Duodenal mucosa (tissue), 2 donors: Measurements from ENCODE around the gene SYNM.
A peak's percentile ranks its signal among the peaks of the same experiment; 100 is the strongest.

Experiments
- H3K27ac ChIP-seq: one replicate; pipeline ENCODE4 v1.7.0; 2013; ENCODE audit warnings: low read depth, low read length
- H3K27me3 ChIP-seq, 2 donors: one replicate each; pipeline ENCODE4 v1.7.0; 2013; ENCODE audit warnings: low read length in 2 of 2, control low read depth in 1 of 2; ENCODE audit not compliant: insufficient read depth in 2 of 2, control insufficient read depth in 1 of 2
- H3K36me3 ChIP-seq, 2 donors: one replicate each; pipeline ENCODE4 v1.7.0; 2013; ENCODE audit warnings: low read length in 2 of 2, control low read depth in 1 of 2; ENCODE audit not compliant: insufficient read depth in 2 of 2, control insufficient read depth in 1 of 2
- H3K4me1 ChIP-seq, 2 donors: one replicate each; pipeline ENCODE4 v1.7.0; 2013; ENCODE audit warnings: low read length in 2 of 2, control low read depth in 1 of 2; ENCODE audit not compliant: insufficient read depth in 2 of 2, control insufficient read depth in 1 of 2
- H3K4me3 ChIP-seq, 2 donors: one replicate each; pipeline ENCODE4 v1.7.0; 2013; ENCODE audit warnings: low read length in 2 of 2, low read depth in 1 of 2
- H3K9ac ChIP-seq, 2 donors: one replicate each; pipeline ENCODE4 v1.7.0; 2013; ENCODE audit warnings: low read length in 2 of 2, low read depth in 1 of 2
- H3K9me3 ChIP-seq, 2 donors: one replicate each; pipeline ENCODE4 v1.7.0; 2013; ENCODE audit warnings: low read length in 2 of 2, control low read depth in 1 of 2; ENCODE audit not compliant: control insufficient read depth in 1 of 2

SYNM gene

DNA sequence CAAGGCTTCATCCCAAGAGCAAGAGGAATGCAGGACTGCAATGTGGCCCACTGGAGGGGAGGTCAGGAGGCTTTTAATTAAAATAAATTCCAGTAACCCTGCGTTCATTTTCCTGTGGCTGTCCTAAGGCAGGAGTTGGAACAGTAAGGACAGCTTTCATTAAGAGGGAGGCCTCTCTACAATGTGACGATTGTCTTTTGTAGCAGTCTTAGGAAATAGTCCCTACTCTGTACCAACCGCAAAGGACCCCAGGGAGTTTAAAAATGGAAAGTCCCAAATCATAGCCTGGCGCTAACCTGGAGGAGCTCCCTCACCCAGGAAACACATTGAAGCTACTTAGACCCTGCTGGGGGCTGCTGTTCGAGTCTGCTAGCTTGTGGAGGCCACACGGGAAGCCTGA, 62.8 kb downstream of the SYNM start:
- H3K27me3 ChIP-seq = no peaks in the 10 kb centered on the region
- H3K9ac ChIP-seq = no peak overlapping the region
- no peak overlapping the region for H3K4me3 ChIP-seq
- H3K4me1 ChIP-seq = peaks cover 0 to 7% of the 10 kb centered on the region in 2 donors
- H3K27ac ChIP-seq = no peak overlapping the region
- H3K9me3 ChIP-seq = no peaks in the 10 kb centered on the region
- H3K36me3 ChIP-seq = peaks cover 11 to 13% of the 10 kb centered on the region in 2 donors

DNA sequence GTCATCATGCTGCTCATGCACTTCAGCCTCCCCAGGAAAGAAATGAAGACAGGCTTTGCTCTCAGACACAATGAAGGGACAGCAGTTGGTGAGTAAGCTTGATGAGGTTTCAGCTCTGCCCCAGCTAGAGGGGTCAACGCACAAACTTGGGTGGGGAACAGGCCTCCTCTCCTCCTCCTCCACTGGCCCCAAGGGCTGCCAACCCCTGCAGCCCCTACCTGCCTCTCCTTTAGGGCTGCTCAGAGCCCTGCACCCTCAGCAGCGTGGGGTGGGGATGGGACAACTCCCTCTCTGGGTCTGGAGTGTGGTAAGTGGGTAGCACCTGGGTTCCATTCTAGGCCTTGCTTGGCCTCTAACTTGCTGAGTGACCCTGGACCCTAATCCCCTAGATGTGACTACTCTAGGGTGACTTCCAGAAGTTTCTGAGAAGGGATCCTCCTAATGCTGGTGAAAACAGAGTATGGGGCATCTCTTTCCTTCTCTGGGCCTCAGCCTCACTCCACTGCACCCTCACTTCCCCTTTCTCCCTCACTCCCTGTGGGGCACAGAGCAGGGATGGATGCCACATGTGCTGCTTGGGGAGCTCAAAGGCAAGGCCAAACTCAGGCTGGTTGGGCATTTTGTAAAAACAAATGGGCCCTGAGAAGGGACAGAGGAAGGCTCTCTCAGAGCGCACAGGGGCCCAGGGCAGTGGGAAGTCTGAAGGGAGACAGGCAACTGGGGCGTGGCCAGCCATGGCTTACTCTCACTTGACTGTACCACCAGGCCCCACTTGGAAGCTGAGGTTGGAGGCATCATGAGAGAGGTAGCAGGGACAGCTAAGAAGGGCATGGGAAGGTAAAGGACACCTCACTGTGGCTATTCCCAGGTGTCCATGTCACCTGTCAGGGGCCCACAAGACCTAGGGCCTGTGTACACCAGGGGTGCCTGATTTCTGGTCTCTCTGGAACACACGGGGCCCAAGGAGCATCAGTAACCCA, 64.0 kb downstream of the SYNM start:
- Histone ChIP-seq H3K4me1 (peaks cover 0 to 7% of the 10 kb centered on the region in 2 donors), H3K4me3 (no peak overlapping the region), H3K9ac (no peak overlapping the region), H3K27me3 (no peaks in the 10 kb centered on the region), H3K27ac (peak overlapping the region; percentile 47), H3K9me3 (no peaks in the 10 kb centered on the region), H3K36me3 (peaks cover 11 to 16% of the 10 kb centered on the region in 2 donors)

DNA sequence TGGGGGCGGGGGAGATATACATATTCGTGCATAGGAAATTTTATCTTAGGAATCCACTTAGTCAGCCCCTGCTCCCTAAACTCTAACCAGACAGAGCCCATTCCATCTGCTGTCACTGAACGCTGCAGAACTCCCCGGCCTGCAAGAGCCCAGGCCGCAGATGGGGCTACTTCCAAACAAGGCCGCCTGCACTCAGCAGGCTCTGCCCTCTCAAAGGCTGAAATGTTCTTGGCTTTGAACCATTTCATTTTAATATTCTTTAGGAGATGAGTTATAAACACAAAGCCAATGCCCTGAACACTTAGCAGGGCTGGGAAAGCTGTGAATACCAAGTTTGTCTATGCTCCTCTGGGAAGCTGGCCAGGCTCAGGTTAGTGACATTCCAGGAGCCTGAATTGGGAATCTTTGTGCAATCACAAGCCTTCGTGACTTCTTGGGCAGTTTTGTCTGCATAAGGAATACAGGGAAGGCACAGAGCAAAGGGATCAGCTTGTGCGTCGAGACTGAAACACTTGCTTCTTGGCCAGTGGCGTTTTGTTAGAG, 65.0 kb downstream of the SYNM start:
- Histone ChIP-seq H3K9ac (no peak overlapping the region), H3K9me3 (no peaks in the 10 kb centered on the region)

DNA sequence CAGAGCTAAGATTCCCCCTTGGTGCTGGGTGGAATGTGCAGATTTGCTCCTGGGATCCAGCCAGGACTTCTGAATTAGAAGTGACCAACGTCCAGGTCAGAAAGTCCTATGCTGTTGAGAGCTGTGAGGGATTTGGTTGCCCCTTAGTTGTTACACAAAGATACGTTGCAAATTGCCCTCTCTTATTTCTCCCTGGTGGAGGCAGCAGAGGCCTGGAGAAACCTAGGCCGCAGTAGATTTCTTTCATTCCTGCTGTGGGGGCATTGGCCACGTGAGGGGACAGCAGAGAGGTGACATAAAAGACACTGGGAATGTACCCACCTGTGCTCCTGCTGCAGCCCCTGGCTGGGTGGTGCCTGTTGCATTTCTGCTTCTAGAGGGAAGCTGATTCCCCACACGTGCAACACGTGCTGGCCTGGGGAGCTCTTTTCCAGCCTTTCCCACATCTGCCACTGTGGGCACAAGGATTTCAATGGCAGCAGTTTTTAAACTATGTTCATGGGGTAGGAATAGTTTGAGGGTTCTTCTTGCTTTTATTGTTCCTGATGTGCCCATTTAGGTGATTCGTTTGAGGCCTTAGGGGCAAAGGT, 65.7 kb downstream of the SYNM start:
- H3K27ac ChIP-seq = no peak overlapping the region
- peaks cover 13 to 16% of the 10 kb centered on the region in 2 donors for H3K36me3 ChIP-seq
- peaks cover 0 to 7% of the 10 kb centered on the region in 2 donors for H3K4me1 ChIP-seq
- H3K4me3 ChIP-seq = no peak overlapping the region
- no peaks in the 10 kb centered on the region for H3K9me3 ChIP-seq
- H3K9ac ChIP-seq = no peak overlapping the region
- no peaks in the 10 kb centered on the region for H3K27me3 ChIP-seq

More for the DNA sequence above, 65.0 kb downstream of the SYNM start:
- H3K4me1 ChIP-seq = peaks cover 0 to 7% of the 10 kb centered on the region in 2 donors
- peaks cover 13 to 16% of the 10 kb centered on the region in 2 donors for H3K36me3 ChIP-seq
- no peak overlapping the region for H3K4me3 ChIP-seq
- H3K27me3 ChIP-seq = no peaks in the 10 kb centered on the region
- no peak overlapping the region for H3K27ac ChIP-seq

DNA sequence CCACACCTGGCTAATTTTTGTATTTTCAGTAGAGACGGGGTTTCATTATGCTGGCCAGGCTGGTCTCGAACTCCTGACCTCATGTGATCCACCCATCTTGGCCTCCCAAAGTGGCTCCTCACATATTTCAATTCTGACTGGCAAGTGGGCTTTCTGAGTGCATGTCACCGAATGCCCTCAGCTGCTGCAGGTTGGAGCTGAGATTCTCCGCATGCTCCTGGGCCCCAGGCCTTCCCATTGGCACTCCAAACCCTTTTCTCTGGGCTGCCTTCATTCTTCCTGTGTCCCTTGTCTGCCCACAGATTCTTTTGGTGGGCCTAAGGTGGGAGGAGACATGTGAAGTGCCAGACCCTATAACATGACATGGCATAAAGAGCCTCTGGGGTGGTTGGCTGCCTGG, 67.3 kb downstream of the SYNM start:
- H3K9me3 ChIP-seq = no peaks in the 10 kb centered on the region
- H3K4me1 ChIP-seq = peaks cover 0 to 7% of the 10 kb centered on the region in 2 donors
- no peak overlapping the region for H3K4me3 ChIP-seq
- H3K27me3 ChIP-seq = no peaks in the 10 kb centered on the region
- peaks cover 8 to 16% of the 10 kb centered on the region in 2 donors for H3K36me3 ChIP-seq
- no peak overlapping the region for H3K27ac ChIP-seq
- H3K9ac ChIP-seq = no peak overlapping the region

DNA sequence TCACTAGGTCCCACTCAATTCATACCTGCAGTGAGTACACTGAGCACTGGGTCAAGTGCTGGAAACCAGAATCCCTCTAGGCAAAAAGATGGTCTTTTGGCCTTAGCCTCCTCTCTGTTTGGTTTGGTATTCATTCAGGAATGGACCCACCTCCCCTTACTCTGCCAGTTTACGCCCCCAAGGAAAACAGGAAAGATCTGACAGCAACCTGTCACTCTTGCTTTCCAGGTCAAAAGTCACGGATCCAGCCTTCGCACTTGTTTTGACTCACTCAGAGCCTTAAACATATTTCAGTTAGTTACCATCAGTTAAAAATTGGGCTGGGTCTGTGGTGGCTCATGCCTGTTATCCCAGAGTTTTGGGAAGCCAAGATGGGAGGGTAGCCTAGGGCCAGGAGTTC, 68.1 kb downstream of the SYNM start:
- H3K9ac ChIP-seq = no peak overlapping the region
- H3K27ac ChIP-seq = no peak overlapping the region
- no peaks in the 10 kb centered on the region for H3K9me3 ChIP-seq
- no peak overlapping the region for H3K4me3 ChIP-seq
- peaks cover 7 to 10% of the 10 kb centered on the region in 2 donors for H3K36me3 ChIP-seq
- peaks cover 0 to 7% of the 10 kb centered on the region in 2 donors for H3K4me1 ChIP-seq
- H3K27me3 ChIP-seq = no peaks in the 10 kb centered on the region

DNA sequence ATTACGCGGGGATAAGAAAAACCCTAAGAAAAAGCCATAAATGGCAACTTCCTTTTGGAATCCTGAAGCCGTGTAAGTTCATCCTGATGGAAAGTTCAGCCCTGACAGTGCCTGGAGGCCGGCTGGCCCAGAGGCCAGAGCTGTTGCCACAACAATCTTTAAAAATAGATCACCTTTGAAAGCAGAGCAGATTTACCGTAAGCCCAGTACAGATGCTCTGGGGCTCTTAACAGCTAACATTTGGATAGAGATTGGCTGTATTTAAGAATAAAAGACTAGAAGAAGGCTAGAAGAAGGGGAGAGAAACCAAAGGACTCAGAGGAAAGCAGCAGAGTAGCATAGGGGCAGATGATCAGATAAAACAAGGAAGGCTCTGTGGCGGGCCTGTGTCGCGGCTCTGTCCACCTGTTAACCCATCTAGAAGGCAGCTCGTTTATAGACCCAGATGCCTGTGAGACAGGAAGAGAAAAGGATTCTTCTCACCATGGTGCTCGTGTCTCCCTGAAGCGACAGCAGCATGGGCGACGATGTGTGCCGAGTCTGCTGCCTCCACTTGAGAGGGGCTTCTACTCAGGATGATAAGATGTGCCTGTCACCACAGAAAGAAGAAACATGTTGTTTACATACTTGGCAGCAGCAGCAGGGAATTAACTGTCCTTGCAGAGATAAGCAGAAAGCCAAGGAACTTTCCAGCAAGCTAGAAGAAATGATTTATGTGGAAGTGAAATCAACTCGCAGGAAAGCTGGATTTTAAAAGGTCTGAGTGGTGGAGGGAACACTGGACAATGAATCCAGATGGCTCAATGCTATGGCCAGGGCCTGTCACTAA, 69.9 kb downstream of the SYNM start:
- Histone ChIP-seq H3K27me3 (no peaks in the 10 kb centered on the region), H3K27ac (no peak overlapping the region), H3K4me3 (no peak overlapping the region), H3K36me3 (peaks cover 5 to 7% of the 10 kb centered on the region in 2 donors), H3K9ac (no peak overlapping the region), H3K4me1 (no peaks in the 10 kb centered on the region), H3K9me3 (no peaks in the 10 kb centered on the region)

DNA sequence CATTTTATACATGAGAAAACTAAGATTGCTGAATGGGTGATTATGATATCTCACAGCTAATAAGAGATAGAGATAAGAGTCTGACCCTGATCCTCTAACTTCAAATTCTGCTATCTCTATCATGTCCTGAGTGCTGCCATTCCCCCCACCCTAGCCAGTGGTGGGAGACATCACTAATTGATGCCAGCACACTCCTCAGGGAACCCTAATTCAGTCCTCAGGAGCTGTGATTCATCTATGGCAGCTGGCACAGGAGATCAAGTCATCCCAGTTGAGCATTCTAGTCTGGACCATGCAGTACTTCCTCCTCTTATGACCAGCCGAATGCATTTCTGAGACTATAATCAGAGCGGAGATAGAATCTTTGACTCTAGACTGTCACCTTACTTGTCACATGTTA, 71.9 kb downstream of the SYNM start:
- Histone ChIP-seq H3K4me3 (no peak overlapping the region), H3K9ac (no peak overlapping the region), H3K36me3 (peaks cover 5 to 7% of the 10 kb centered on the region in 2 donors), H3K4me1 (no peaks in the 10 kb centered on the region), H3K27me3 (no peaks in the 10 kb centered on the region), H3K9me3 (no peaks in the 10 kb centered on the region), H3K27ac (no peak overlapping the region)

DNA sequence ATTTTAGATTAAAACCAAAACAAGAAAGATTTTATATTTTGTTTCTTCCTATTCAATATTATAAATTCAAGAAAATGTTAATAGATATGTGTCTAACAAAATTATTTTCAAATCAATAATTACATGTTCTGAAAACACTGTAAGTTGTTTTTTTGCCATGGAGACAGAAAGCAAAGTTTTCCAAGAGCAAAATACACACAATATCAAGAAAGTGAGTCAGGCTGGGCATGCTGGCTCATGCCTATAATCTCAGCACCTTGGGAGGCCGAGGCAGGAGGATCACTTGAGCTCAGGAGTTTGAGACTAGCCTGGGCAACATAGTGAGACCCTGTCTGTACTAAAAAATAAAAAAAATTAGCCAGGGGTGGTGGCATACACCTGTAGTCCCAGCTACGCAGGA, 72.8 kb downstream of the SYNM start:
- H3K36me3 ChIP-seq = peaks cover 5 to 7% of the 10 kb centered on the region in 2 donors
- H3K4me3 ChIP-seq = no peak overlapping the region
- no peaks in the 10 kb centered on the region for H3K4me1 ChIP-seq
- no peak overlapping the region for H3K9ac ChIP-seq
- H3K27me3 ChIP-seq = no peaks in the 10 kb centered on the region
- no peaks in the 10 kb centered on the region for H3K9me3 ChIP-seq
- no peak overlapping the region for H3K27ac ChIP-seq
